ENCODE measurements around the gene ZNF672.

- TF ChIP-seq CTCF (IDR thresholded peaks at IDR 0.05; ENCODE audit: low read depth, low read length, poor library complexity, severe bottlenecking) (no peak), EZH2phosphoT487 (IDR thresholded peaks at IDR 0.05; ENCODE audit: borderline replicate concordance, low read length) (no peak)
Measured at GRCh38 chr1:248821101-248821500, 16.9 kb upstream of the ZNF672 start.
